WTC11 (cell line): ENCODE measurements around the gene LRRC47. TPM values are rescaled to one million over a fixed set of nuclear protein-coding genes. Genes with fewer than 3 reads are reported as not detected.
A peak's percentile ranks its signal among the peaks of the same experiment; 100 is the strongest.

Experiments
- ATAC-seq: fragments of 200-7000 bp; cut with Tn5 transposase; 2 replicates; pipeline ENCODE4 v1.10.0; 2021; ENCODE audit warnings: mild to moderate bottlenecking, moderate library complexity
- CTCF ChIA-PET: fragments of 300-600 bp; sonication (Branson Sonifier 250); formaldehyde crosslinking; loops from one replicate; lab custom pipeline; 2021; ENCODE audit warnings: antibody characterized with exemption; lab: Charles Lee
- POLR2A ChIA-PET: fragments of 350-600 bp; sonication (Branson Sonifier 250); formaldehyde crosslinking; loops from one replicate; lab custom pipeline; 2021; ENCODE audit warnings: antibody characterized with exemption; lab: Charles Lee
- DNase-seq: peaks from one replicate; pipeline ENCODE4 v3.0.0; 2021; ENCODE audit warnings: low spot score
- H3K27ac Mint-ChIP-seq: 2 replicates; pipeline ENCODE4 v1.8.0; 2021; ENCODE audit warnings: mixed read lengths
- H3K27me3 Mint-ChIP-seq: 2 replicates; pipeline ENCODE4 v1.8.0; 2021; ENCODE audit warnings: low read depth, mild to moderate bottlenecking, moderate library complexity, mixed read lengths
- H3K36me3 Mint-ChIP-seq: 2 replicates; pipeline ENCODE4 v1.8.0; 2021; ENCODE audit warnings: mixed read lengths
- H3K4me1 Mint-ChIP-seq: 2 replicates; pipeline ENCODE4 v1.8.0; 2022; ENCODE audit warnings: mixed read lengths
- H3K4me3 Mint-ChIP-seq: 2 replicates; pipeline ENCODE4 v1.8.0; 2021; ENCODE audit warnings: mild to moderate bottlenecking, moderate library complexity, mixed read lengths
- H3K9me3 Mint-ChIP-seq: 2 replicates; pipeline ENCODE4 v1.8.0; 2021; ENCODE audit warnings: mixed read lengths
- ATF3 ChIP-seq: sonication (generic); formaldehyde crosslinking; conservative IDR thresholded peaks from 2 replicates; pipeline ENCODE4 v1.8.1; 2022; ENCODE audit warnings: mild to moderate bottlenecking, missing genetic modification reagents
- EMX1 ChIP-seq: fragments of 250-450 bp; sonication (Bioruptor Pico); IDR thresholded peaks from 2 replicates; pipeline ENCODE4 v1.8.0; 2021; ENCODE audit warnings: mild to moderate bottlenecking
- ESRRA ChIP-seq: sonication (generic); formaldehyde crosslinking; IDR thresholded peaks from 2 replicates; pipeline ENCODE4 v1.8.1; 2022; ENCODE audit warnings: mild to moderate bottlenecking, missing genetic modification reagents, borderline replicate concordance
- GABPB1 ChIP-seq: sonication (generic); formaldehyde crosslinking; IDR thresholded peaks from 2 replicates; pipeline ENCODE4 v1.8.1; 2023; ENCODE audit warnings: mild to moderate bottlenecking, missing genetic modification reagents
- GTF2I ChIP-seq: fragments of 250-450 bp; sonication (Bioruptor Pico); conservative IDR thresholded peaks from 2 replicates; pipeline ENCODE4 v1.4.0; 2021; ENCODE audit warnings: mild to moderate bottlenecking
- IRF1 ChIP-seq: sonication (generic); formaldehyde crosslinking; IDR thresholded peaks from 2 replicates; pipeline ENCODE4 v1.8.0; 2023; ENCODE audit warnings: missing genetic modification reagents
- IRF2 ChIP-seq: sonication (generic); formaldehyde crosslinking; IDR thresholded peaks from 2 replicates; pipeline ENCODE4 v1.8.0; 2022; ENCODE audit warnings: low read depth, missing genetic modification reagents, borderline replicate concordance
- JAZF1 ChIP-seq: fragments of 250-450 bp; sonication (Bioruptor Pico); IDR thresholded peaks from 2 replicates; pipeline ENCODE4 v1.9.0; 2021; ENCODE audit warnings: moderate library complexity, mild to moderate bottlenecking, inconsistent platforms
- KAT7 ChIP-seq: sonication (generic); formaldehyde crosslinking; IDR thresholded peaks from 2 replicates; pipeline ENCODE4 v1.8.1; 2023; ENCODE audit warnings: missing genetic modification reagents, mild to moderate bottlenecking, borderline replicate concordance
- MXD4 ChIP-seq: fragments of 250-450 bp; sonication (Bioruptor Pico); IDR thresholded peaks from 2 replicates; pipeline ENCODE4 v1.8.0; 2021; ENCODE audit warnings: mild to moderate bottlenecking, moderate library complexity, borderline replicate concordance
- NR2C2 ChIP-seq: sonication (generic); formaldehyde crosslinking; IDR thresholded peaks from 2 replicates; pipeline ENCODE4 v1.8.0; 2022; ENCODE audit warnings: mild to moderate bottlenecking, missing genetic modification reagents
- PRDM15 ChIP-seq: sonication (generic); formaldehyde crosslinking; IDR thresholded peaks from 2 replicates; pipeline ENCODE4 v1.8.0; 2022; ENCODE audit warnings: missing genetic modification reagents
- PRRX2 ChIP-seq: fragments of 250-450 bp; sonication (Bioruptor Pico); IDR thresholded peaks from 2 replicates; pipeline ENCODE4 v1.8.0; 2021; ENCODE audit warnings: mild to moderate bottlenecking
- SMAD3 ChIP-seq: sonication (generic); formaldehyde crosslinking; IDR thresholded peaks from 2 replicates; pipeline ENCODE4 v1.8.0; 2022; ENCODE audit warnings: missing genetic modification reagents, mild to moderate bottlenecking, borderline replicate concordance
- TEAD1 ChIP-seq: sonication (generic); formaldehyde crosslinking; IDR thresholded peaks from 2 replicates; pipeline ENCODE4 v1.8.0; 2022; ENCODE audit warnings: mild to moderate bottlenecking, missing genetic modification reagents
- ZNF423 ChIP-seq: fragments of 250-450 bp; sonication (Bioruptor Pico); IDR thresholded peaks from 2 replicates; pipeline ENCODE4 v2.1.2; 2022; ENCODE audit warnings: mild to moderate bottlenecking, moderate library complexity
- total RNA-seq: library from RNA; stranded (reverse); gene quantifications from 3 replicates; pipeline ENCODE4 v1.2.3, GENCODE V29; 2021
- TF ChIP-seq, protein P1 (sequence below): fragments of 250-450 bp; sonication (Bioruptor Pico); IDR thresholded peaks from 2 replicates; pipeline ENCODE4 v1.8.0; 2021; ENCODE audit warnings: mild to moderate bottlenecking
- TF ChIP-seq, protein P2 (sequence below): sonication (generic); formaldehyde crosslinking; IDR thresholded peaks from 2 replicates; pipeline ENCODE4 v1.8.1; 2023; ENCODE audit warnings: mild to moderate bottlenecking, missing genetic modification reagents
- TF ChIP-seq, protein P3 (sequence below): sonication (generic); formaldehyde crosslinking; IDR thresholded peaks from 2 replicates; pipeline ENCODE4 v1.8.0; 2022; ENCODE audit warnings: mild to moderate bottlenecking, missing genetic modification reagents
- TF ChIP-seq, protein P4 (sequence below): sonication (generic); formaldehyde crosslinking; IDR thresholded peaks from 2 replicates; pipeline ENCODE4 v1.8.1; 2023; ENCODE audit warnings: mild to moderate bottlenecking, moderate library complexity, missing genetic modification reagents

The LRRC47 gene
- total RNA-seq, 1 experiment from 2014 or later, result 92.4 TPM

GRCh38 chr1:3747903-3748302 is 48.4 kb downstream of the LRRC47 start:
- Mint-ChIP-seq H3K4me1 (peaks cover 30% of the 10 kb centered on the region), H3K27me3 (peaks cover 12% of the 10 kb centered on the region), H3K27ac (no peak overlapping the region), H3K36me3 (peaks cover 9% of the 10 kb centered on the region; the same call in 1 of the 2 replicates), H3K4me3 (peak overlapping the region; percentile 38), H3K9me3 (no peaks in the 10 kb centered on the region)
- ATAC-seq (no peak), DNase-seq (no peak)
- no peak for TF ChIP-seq PRRX2 (CRISPR knock-in tag)
- TF ChIP-seq SMAD3 (CRISPR knock-in tag), result no peak
- ChIA-PET CTCF (no interaction called here), POLR2A (no interaction called here)

DNA sequence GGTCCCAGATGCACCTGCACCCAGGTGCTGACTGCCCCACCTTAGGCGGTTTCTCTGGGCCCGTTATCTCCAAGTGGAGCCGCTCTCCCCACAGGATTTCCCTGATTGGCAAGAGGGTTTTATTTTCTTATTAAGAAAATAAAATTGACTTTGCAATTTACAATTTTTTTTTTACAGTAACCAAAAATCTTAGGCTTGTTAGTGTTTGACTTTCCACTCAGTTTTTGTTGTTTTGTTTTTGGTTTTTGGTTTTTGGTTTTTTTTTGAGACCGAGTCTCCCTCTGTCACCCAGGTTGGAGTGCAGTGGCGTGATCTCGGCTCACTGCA is 48.8 kb downstream of the LRRC47 start:
- DNase-seq (no peak), ATAC-seq (no peak)
- TF ChIP-seq GTF2I (CRISPR knock-in tag), result no peak
- no peak for TF ChIP-seq ZNF423
- TF ChIP-seq SMAD3 (CRISPR knock-in tag), result no peak
- no peak for TF ChIP-seq ATF3 (CRISPR knock-in tag)
- TF ChIP-seq ESRRA (CRISPR knock-in tag), result no peak
- TF ChIP-seq, protein P1, sequence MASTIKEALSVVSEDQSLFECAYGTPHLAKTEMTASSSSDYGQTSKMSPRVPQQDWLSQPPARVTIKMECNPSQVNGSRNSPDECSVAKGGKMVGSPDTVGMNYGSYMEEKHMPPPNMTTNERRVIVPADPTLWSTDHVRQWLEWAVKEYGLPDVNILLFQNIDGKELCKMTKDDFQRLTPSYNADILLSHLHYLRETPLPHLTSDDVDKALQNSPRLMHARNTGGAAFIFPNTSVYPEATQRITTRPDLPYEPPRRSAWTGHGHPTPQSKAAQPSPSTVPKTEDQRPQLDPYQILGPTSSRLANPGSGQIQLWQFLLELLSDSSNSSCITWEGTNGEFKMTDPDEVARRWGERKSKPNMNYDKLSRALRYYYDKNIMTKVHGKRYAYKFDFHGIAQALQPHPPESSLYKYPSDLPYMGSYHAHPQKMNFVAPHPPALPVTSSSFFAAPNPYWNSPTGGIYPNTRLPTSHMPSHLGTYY (CRISPR knock-in tag), result no peak
- TF ChIP-seq KAT7 (CRISPR knock-in tag), result no peak
- TF ChIP-seq IRF1 (CRISPR knock-in tag), result no peak
- no peak for TF ChIP-seq TEAD1
- Mint-ChIP-seq H3K9me3 (no peaks in the 10 kb centered on the region), H3K36me3 (peaks cover 13% of the 10 kb centered on the region; the same call in 1 of the 2 replicates), H3K27ac (no peak overlapping the region), H3K4me1 (peaks cover 30% of the 10 kb centered on the region), H3K27me3 (peaks cover 12% of the 10 kb centered on the region), H3K4me3 (peak overlapping the region; percentile 42)
- ChIA-PET CTCF (no interaction called here), POLR2A (no interaction called here)

DNA sequence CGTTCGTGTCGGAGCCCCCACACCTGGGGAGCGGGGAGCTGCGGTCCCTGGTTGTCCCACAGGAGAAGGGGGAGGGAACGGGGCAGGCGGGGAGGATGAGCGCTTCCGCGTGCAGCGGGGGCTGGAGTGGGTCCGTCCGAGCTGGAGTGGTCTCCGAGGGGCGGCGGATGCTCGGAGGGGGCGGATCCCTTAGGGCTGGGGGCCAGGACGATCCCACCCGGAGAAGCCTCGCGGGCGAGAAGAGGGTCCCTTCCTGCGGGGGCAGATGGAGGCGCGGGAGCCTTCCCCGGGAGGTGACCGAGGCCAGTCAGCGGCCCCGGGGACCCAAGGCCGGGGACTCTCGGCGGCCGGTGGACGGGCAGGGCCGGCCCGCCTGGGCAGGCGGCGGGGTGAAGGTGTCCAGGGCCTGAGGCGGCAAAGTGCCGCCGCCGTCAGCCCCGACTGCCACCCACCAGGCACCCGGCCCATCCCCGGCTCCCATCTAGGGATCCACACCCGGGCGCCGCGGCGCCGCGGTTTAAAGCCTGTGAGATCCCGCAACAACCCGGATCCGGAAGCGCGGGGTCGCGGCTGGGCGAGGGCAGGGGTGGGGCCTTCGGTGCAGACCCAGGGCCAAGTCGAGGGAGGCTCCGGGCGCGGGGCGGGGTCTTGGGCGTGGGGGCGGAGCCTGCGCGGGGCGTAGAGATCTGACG is 49.3 kb downstream of the LRRC47 start:
- POLR2A ChIA-PET, result interaction anchor here (0.7 to 0.9 kb wide), 2 partner anchors 25 to 92 kb away, joined by 3 read pairs; no protein-coding TSS in a partner anchor
- H3K9me3 Mint-ChIP-seq, result no peaks in the 10 kb centered on the region
- ATAC-seq, result peak; percentile 99
- TF ChIP-seq, protein P2, sequence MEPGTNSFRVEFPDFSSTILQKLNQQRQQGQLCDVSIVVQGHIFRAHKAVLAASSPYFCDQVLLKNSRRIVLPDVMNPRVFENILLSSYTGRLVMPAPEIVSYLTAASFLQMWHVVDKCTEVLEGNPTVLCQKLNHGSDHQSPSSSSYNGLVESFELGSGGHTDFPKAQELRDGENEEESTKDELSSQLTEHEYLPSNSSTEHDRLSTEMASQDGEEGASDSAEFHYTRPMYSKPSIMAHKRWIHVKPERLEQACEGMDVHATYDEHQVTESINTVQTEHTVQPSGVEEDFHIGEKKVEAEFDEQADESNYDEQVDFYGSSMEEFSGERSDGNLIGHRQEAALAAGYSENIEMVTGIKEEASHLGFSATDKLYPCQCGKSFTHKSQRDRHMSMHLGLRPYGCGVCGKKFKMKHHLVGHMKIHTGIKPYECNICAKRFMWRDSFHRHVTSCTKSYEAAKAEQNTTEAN (CRISPR knock-in tag), result 0 out of 2 replicates have a peak, but pooled peaks have one; percentile 7
- TF ChIP-seq PRDM15 (no peak), JAZF1 (CRISPR knock-in tag) (no peak), NR2C2 (CRISPR knock-in tag) (peak; percentile 87), IRF2 (no peak), MXD4 (no peak), EMX1 (CRISPR knock-in tag) (no peak), GABPB1 (peak; percentile 49)
- TF ChIP-seq, protein P3, sequence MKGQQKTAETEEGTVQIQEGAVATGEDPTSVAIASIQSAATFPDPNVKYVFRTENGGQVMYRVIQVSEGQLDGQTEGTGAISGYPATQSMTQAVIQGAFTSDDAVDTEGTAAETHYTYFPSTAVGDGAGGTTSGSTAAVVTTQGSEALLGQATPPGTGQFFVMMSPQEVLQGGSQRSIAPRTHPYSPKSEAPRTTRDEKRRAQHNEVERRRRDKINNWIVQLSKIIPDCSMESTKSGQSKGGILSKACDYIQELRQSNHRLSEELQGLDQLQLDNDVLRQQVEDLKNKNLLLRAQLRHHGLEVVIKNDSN (CRISPR knock-in tag), result 0 out of 2 replicates have a peak, but pooled peaks have one; percentile 4
- TF ChIP-seq, protein P4, sequence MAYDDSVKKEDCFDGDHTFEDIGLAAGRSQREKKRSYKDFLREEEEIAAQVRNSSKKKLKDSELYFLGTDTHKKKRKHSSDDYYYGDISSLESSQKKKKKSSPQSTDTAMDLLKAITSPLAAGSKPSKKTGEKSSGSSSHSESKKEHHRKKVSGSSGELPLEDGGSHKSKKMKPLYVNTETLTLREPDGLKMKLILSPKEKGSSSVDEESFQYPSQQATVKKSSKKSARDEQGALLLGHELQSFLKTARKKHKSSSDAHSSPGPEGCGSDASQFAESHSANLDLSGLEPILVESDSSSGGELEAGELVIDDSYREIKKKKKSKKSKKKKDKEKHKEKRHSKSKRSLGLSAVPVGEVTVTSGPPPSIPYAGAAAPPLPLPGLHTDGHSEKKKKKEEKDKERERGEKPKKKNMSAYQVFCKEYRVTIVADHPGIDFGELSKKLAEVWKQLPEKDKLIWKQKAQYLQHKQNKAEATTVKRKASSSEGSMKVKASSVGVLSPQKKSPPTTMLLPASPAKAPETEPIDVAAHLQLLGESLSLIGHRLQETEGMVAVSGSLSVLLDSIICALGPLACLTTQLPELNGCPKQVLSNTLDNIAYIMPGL (CRISPR knock-in tag), result peak; percentile 20; the same call in 1 of the 2 replicates

More for the DNA sequence above, 49.3 kb downstream of the LRRC47 start:
- Mint-ChIP-seq H3K4me1 (peaks cover 30% of the 10 kb centered on the region), H3K27me3 (peaks cover 12% of the 10 kb centered on the region), H3K27ac (no peak overlapping the region), H3K4me3 (peak overlapping the region; percentile 96), H3K36me3 (peaks cover 18% of the 10 kb centered on the region; the same call in 1 of the 2 replicates)
- CTCF ChIA-PET, result interaction anchor here (2.3 to 4.8 kb wide), 2 partner anchors 20 to 23 kb away, joined by 6 to 22 read pairs; no protein-coding TSS in a partner anchor
- DNase-seq, result peak; percentile 98
